GM23248 (cell line): Measurements from ENCODE around the gene ARHGEF10L. TPM values are rescaled to one million over a fixed set of nuclear protein-coding genes. Genes with fewer than 3 reads are reported as not detected.

Experiments
- DNase-seq: peaks from one replicate; pipeline ENCODE4 v3.0.0-alpha.2; 2015
- H2AFZ ChIP-seq: fragments of 200-600 bp; sonication (generic); 2 replicates; pipeline ENCODE4 v1.6.1; 2016; ENCODE audit warnings: antibody characterized with exemption
- H3F3A ChIP-seq: fragments of 200-600 bp; sonication (generic); 2 replicates; pipeline ENCODE4 v1.6.1; 2016; ENCODE audit warnings: mild to moderate bottlenecking, antibody characterized with exemption, mixed run types; ENCODE audit not compliant: insufficient read depth
- H3K27ac ChIP-seq: fragments of 200-600 bp; sonication (generic); 2 replicates; pipeline ENCODE4 v1.5.1; 2016; ENCODE audit warnings: mild to moderate bottlenecking
- H3K27me3 ChIP-seq: fragments of 200-600 bp; sonication (generic); replicated peaks from 2 replicates; pipeline ENCODE4 v1.6.1; 2016; ENCODE audit warnings: mild to moderate bottlenecking; ENCODE audit not compliant: insufficient read depth
- H3K36me3 ChIP-seq: fragments of 200-600 bp; sonication (generic); 2 replicates; pipeline ENCODE4 v1.6.1; 2016; ENCODE audit warnings: low read depth, mild to moderate bottlenecking
- H3K4me1 ChIP-seq: fragments of 200-600 bp; sonication (generic); 2 replicates; pipeline ENCODE4 v1.6.1; 2016; ENCODE audit warnings: mild to moderate bottlenecking; ENCODE audit not compliant: insufficient read depth
- H3K4me2 ChIP-seq: fragments of 200-600 bp; sonication (generic); one replicate; pipeline ENCODE4 v1.6.1; 2016; ENCODE audit warnings: mild to moderate bottlenecking; ENCODE audit not compliant: unreplicated experiment
- H3K4me3 ChIP-seq: fragments of 200-600 bp; sonication (generic); 2 replicates; pipeline ENCODE4 v1.5.1; 2016; ENCODE audit warnings: mild to moderate bottlenecking
- H3K79me2 ChIP-seq: fragments of 200-600 bp; sonication (generic); 2 replicates; pipeline ENCODE4 v1.6.1; 2016; ENCODE audit warnings: mild to moderate bottlenecking; ENCODE audit not compliant: insufficient read depth
- H3K9ac ChIP-seq: fragments of 200-600 bp; sonication (generic); 2 replicates; pipeline ENCODE4 v1.6.1; 2016; ENCODE audit warnings: mild to moderate bottlenecking
- H3K9me2 ChIP-seq: fragments of 200-600 bp; sonication (generic); 2 replicates; pipeline ENCODE4 v1.6.1; 2016; ENCODE audit warnings: mixed run types, mild to moderate bottlenecking, moderate library complexity; ENCODE audit not compliant: insufficient read depth
- H3K9me3 ChIP-seq: fragments of 200-600 bp; sonication (generic); one replicate; pipeline ENCODE4 v1.6.1; 2017; ENCODE audit warnings: low read depth
- H4K20me1 ChIP-seq: fragments of 200-600 bp; sonication (generic); 2 replicates; pipeline ENCODE4 v1.6.0; 2016; ENCODE audit not compliant: insufficient read depth
- EZH2 ChIP-seq: fragments of 200-600 bp; sonication (generic); IDR thresholded peaks from 2 replicates; pipeline ENCODE4 v1.6.1; 2018; ENCODE audit warnings: antibody characterized with exemption, mild to moderate bottlenecking; ENCODE audit not compliant: insufficient read depth, poor library complexity, severe bottlenecking
- EZH2phosphoT487 ChIP-seq: fragments of 200-600 bp; sonication (generic); IDR thresholded peaks from 2 replicates; pipeline ENCODE4 v1.6.1; 2018; ENCODE audit warnings: antibody characterized with exemption, moderate library complexity, mild to moderate bottlenecking, low read depth; ENCODE audit not compliant: insufficient read depth
- WGBS, 2 experiments: methylation state at CpG; one replicate each; pipeline ENCODE4 v1.1.6; 2015 to 2017; ENCODE audit warnings: low lambda C conversion rate in 2 of 2, low coverage in 1 of 2; ENCODE audit errors: missing lambda C conversion rate in 2 of 2; 5-methylcytosine and 5-hydroxymethylcytosine counted together
- in situ Hi-C: fragments of 300-500 bp; cut with MboI; formaldehyde crosslinking; loops from 2 replicates; pipeline ENCODE4 v1.15.0; 2020
- polyA plus RNA-seq: library from polyadenylated mRNA; unstranded; fragments of >200 nt; fragmentation: Nextera tagmentation; extraction: Ambion mirVana; gene quantifications from 2 replicates; pipeline ENCODE4 v1.2.1, GENCODE V29; 2016
- total RNA-seq: library from RNA; depleted of rRNA; stranded (reverse); fragments of >200 nt; shearing (Covaris generic); gene quantifications from 2 replicates; pipeline ENCODE4 v1.2.3, GENCODE V29; 2014

Gene ARHGEF10L
- total and polyA plus RNA-seq, 2 experiments from 2014 or later = 6.0 to 19.3 TPM

- 88 to 94% methylated on average over 5 of the region's 5 CpGs for WGBS, 2 experiments
- in situ Hi-C loops = no loop called here
Measured at GRCh38 chr1:17610085-17610484, 70.6 kb downstream of the ARHGEF10L start.

DNA sequence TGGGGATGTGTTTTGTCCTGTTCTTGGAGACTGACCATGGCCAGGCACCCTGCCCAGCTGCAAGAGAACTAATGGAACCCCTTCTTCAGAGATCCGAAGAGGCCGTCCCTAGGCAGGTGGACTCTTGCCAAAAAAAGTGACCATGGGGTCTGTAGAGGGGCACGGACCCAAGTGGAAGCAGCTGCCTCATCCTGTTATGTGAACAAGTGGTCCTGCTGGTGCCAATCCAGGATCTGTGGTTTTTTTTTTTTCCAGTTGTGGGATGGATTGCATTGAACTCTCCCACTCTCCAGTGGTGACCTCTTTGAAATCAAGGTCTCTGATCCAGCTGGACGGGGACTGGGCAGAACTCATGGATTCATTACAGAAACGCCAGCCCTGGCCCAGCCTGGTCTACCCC, 71.2 kb downstream of the ARHGEF10L start:
- Histone ChIP-seq H3K4me2 (no peak overlapping the region), H3K79me2 (no peaks in the 10 kb centered on the region), H2AFZ (no peak overlapping the region), H3K9me2 (no peaks in the 10 kb centered on the region), H3K4me1 (peaks cover 11% of the 10 kb centered on the region), H3K9me3 (no peaks in the 10 kb centered on the region), H3K4me3 (no peak overlapping the region), H3K27me3 (no peaks in the 10 kb centered on the region), H3K27ac (no peak overlapping the region), H3F3A (peaks cover 13% of the 10 kb centered on the region), H3K9ac (no peak overlapping the region), H4K20me1 (no peaks in the 10 kb centered on the region), H3K36me3 (no peaks in the 10 kb centered on the region)
- no peak for DNase-seq
- in situ Hi-C loops = no loop called here
- WGBS, 2 experiments = 74 to 81% methylated on average over 5 of the region's 5 CpGs
- TF ChIP-seq EZH2 (no peak), EZH2phosphoT487 (no peak)

More at GRCh38 chr1:17610085-17610484, 70.6 kb downstream of the ARHGEF10L start:
- H3K4me2 ChIP-seq = no peak overlapping the region
- no peaks in the 10 kb centered on the region for H3K9me3 ChIP-seq
- no peaks in the 10 kb centered on the region for H3K36me3 ChIP-seq
- H2AFZ ChIP-seq = no peak overlapping the region
- no peaks in the 10 kb centered on the region for H3K9me2 ChIP-seq
- H3K4me3 ChIP-seq = no peak overlapping the region
- H3K27me3 ChIP-seq = no peaks in the 10 kb centered on the region
- no peaks in the 10 kb centered on the region for H4K20me1 ChIP-seq
- no peak overlapping the region for H3K9ac ChIP-seq
- DNase-seq = no peak
- TF ChIP-seq EZH2phosphoT487 (no peak), EZH2 (no peak)
- H3K27ac ChIP-seq = no peak overlapping the region
- H3F3A ChIP-seq = peaks cover 13% of the 10 kb centered on the region
- peaks cover 11% of the 10 kb centered on the region for H3K4me1 ChIP-seq
- no peaks in the 10 kb centered on the region for H3K79me2 ChIP-seq

GRCh38 chr1:17611991-17612390, 72.5 kb downstream of the ARHGEF10L start:
- 56 to 62% methylated on average over 1 of the region's 1 CpG for WGBS, 2 experiments
- peak; percentile 82 for DNase-seq
- Histone ChIP-seq H3K27me3 (no peaks in the 10 kb centered on the region), H3K9ac (no peak overlapping the region), H3K27ac (no peak overlapping the region), H3K36me3 (no peaks in the 10 kb centered on the region), H3K4me3 (no peak overlapping the region), H3F3A (peaks cover 13% of the 10 kb centered on the region), H3K79me2 (no peaks in the 10 kb centered on the region), H3K4me1 (peaks cover 11% of the 10 kb centered on the region), H3K4me2 (no peak overlapping the region), H4K20me1 (no peaks in the 10 kb centered on the region), H3K9me2 (no peaks in the 10 kb centered on the region), H2AFZ (no peak overlapping the region), H3K9me3 (no peaks in the 10 kb centered on the region)
- in situ Hi-C loops = no loop called here
- TF ChIP-seq EZH2 = no peak
- TF ChIP-seq EZH2phosphoT487 = no peak

GRCh38 chr1:17612831-17613230, 73.3 kb downstream of the ARHGEF10L start:
- WGBS, 2 experiments = 89 to 93% methylated on average over 10 of the region's 10 CpGs
- in situ Hi-C loops = no loop called here
- Histone ChIP-seq H2AFZ (no peak overlapping the region), H3K27ac (no peak overlapping the region), H3K36me3 (no peaks in the 10 kb centered on the region), H3K27me3 (no peaks in the 10 kb centered on the region), H3K79me2 (no peaks in the 10 kb centered on the region), H3K9me3 (no peaks in the 10 kb centered on the region), H3K9ac (no peak overlapping the region), H3K4me2 (no peak overlapping the region), H3K4me1 (peaks cover 14% of the 10 kb centered on the region), H3F3A (peaks cover 13% of the 10 kb centered on the region), H3K9me2 (no peaks in the 10 kb centered on the region), H3K4me3 (no peak overlapping the region), H4K20me1 (no peaks in the 10 kb centered on the region)
- TF ChIP-seq EZH2phosphoT487 (no peak), EZH2 (no peak)
- no peak for DNase-seq

GRCh38 chr1:17614586-17614985, 75.1 kb downstream of the ARHGEF10L start:
- Histone ChIP-seq H3K4me1 (peaks cover 16% of the 10 kb centered on the region), H3K4me2 (no peak overlapping the region), H3K9ac (no peak overlapping the region), H4K20me1 (no peaks in the 10 kb centered on the region), H3K27me3 (no peaks in the 10 kb centered on the region), H3K9me2 (no peaks in the 10 kb centered on the region), H3K4me3 (no peak overlapping the region), H3K36me3 (no peaks in the 10 kb centered on the region; the same call in 1 of the 2 replicates), H3K79me2 (no peaks in the 10 kb centered on the region), H2AFZ (no peak overlapping the region), H3K9me3 (no peaks in the 10 kb centered on the region), H3F3A (peaks cover 13% of the 10 kb centered on the region), H3K27ac (no peak overlapping the region)
- DNase-seq = no peak
- no peak for TF ChIP-seq EZH2
- no peak for TF ChIP-seq EZH2phosphoT487
- in situ Hi-C loops = no loop called here
- 97 to 100% methylated on average over 4 of the region's 4 CpGs for WGBS, 2 experiments
